H9 (cell line): ENCODE measurements around the gene SRRT. TPM values are rescaled to one million over a fixed set of nuclear protein-coding genes. Genes with fewer than 3 reads are reported as not detected.

Source experiments
- DNase-seq: peaks from one replicate; pipeline ENCODE4 v3.0.0-alpha.2; 2017
- H2AFZ ChIP-seq: one replicate; pipeline ENCODE4 v1.6.1; 2013; ENCODE audit warnings: mild to moderate bottlenecking, low read length, control low read depth, moderate library complexity
- H2AK5ac ChIP-seq: 2 replicates; pipeline ENCODE4 v1.6.1; 2013; ENCODE audit warnings: low read length, control low read depth, mixed read lengths; ENCODE audit not compliant: insufficient read length
- H2BK120ac ChIP-seq: one replicate; pipeline ENCODE4 v1.6.1; 2013; ENCODE audit warnings: low read depth, mild to moderate bottlenecking, low read length, control low read depth, inconsistent platforms; ENCODE audit not compliant: poor library complexity, severe bottlenecking
- H2BK12ac ChIP-seq: 2 replicates; pipeline ENCODE4 v1.6.1; 2013; ENCODE audit warnings: low read length, control low read depth, mixed read lengths, low read depth; ENCODE audit not compliant: insufficient read length
- H2BK15ac ChIP-seq: 2 replicates; pipeline ENCODE4 v1.6.1; 2013; ENCODE audit warnings: low read depth, low read length, control low read depth
- H2BK20ac ChIP-seq: one replicate; pipeline ENCODE4 v1.6.1; 2013; ENCODE audit warnings: low read depth, mild to moderate bottlenecking, low read length, control low read depth, inconsistent platforms; ENCODE audit not compliant: poor library complexity, severe bottlenecking
- H2BK5ac ChIP-seq: 2 replicates; pipeline ENCODE4 v1.6.1; 2013; ENCODE audit warnings: low read length, control low read depth, mixed read lengths; ENCODE audit not compliant: insufficient read length
- H3K14ac ChIP-seq: 2 replicates; pipeline ENCODE4 v1.6.1; 2013; ENCODE audit warnings: low read length, control low read depth; ENCODE audit not compliant: insufficient read depth
- H3K18ac ChIP-seq: 2 replicates; pipeline ENCODE4 v1.6.1; 2013; ENCODE audit warnings: low read depth, mild to moderate bottlenecking, mixed read lengths, low read length, control low read depth; ENCODE audit not compliant: insufficient read length
- H3K23ac ChIP-seq: 2 replicates; pipeline ENCODE4 v1.6.1; 2013; ENCODE audit warnings: low read length, control low read depth, mixed read lengths, low read depth; ENCODE audit not compliant: insufficient read length
- H3K23me2 ChIP-seq: 2 replicates; pipeline ENCODE4 v1.6.1; 2013; ENCODE audit warnings: low read depth, mild to moderate bottlenecking, mixed read lengths, low read length, control low read depth; ENCODE audit not compliant: insufficient read length, poor library complexity, severe bottlenecking
- H3K27ac ChIP-seq: 2 replicates; pipeline ENCODE4 v1.5.1; 2013; ENCODE audit warnings: low read length, control low read depth, mixed read lengths, low read depth; ENCODE audit not compliant: insufficient read length
- H3K27me3 ChIP-seq: 2 replicates; pipeline ENCODE4 v1.6.1; 2013; ENCODE audit warnings: low read length, control low read depth, inconsistent platforms; ENCODE audit not compliant: insufficient read depth
- H3K4ac ChIP-seq: 2 replicates; pipeline ENCODE4 v1.6.1; 2013; ENCODE audit warnings: low read depth, mild to moderate bottlenecking, control low read depth, inconsistent platforms, low read length, moderate library complexity
- H3K4me1 ChIP-seq: 2 replicates; pipeline ENCODE4 v1.6.1; 2013; ENCODE audit warnings: low read length, control low read depth, inconsistent platforms; ENCODE audit not compliant: insufficient read depth
- H3K4me2 ChIP-seq: 2 replicates; pipeline ENCODE4 v1.6.1; 2013; ENCODE audit warnings: low read length, control low read depth, mixed read lengths; ENCODE audit not compliant: insufficient read length, insufficient read depth
- H3K56ac ChIP-seq: 2 replicates; pipeline ENCODE4 v1.6.1; 2013; ENCODE audit warnings: low read depth, mild to moderate bottlenecking, mixed read lengths, low read length, control low read depth; ENCODE audit not compliant: insufficient read length
- H3K79me1 ChIP-seq: 2 replicates; pipeline ENCODE4 v1.6.1; 2013; ENCODE audit warnings: low read depth, mild to moderate bottlenecking, moderate library complexity, low read length, control low read depth, inconsistent platforms; ENCODE audit not compliant: insufficient read depth, poor library complexity, severe bottlenecking
- H3K79me2 ChIP-seq: 2 replicates; pipeline ENCODE4 v1.6.1; 2013; ENCODE audit warnings: low read length, control low read depth, inconsistent platforms; ENCODE audit not compliant: insufficient read depth
- H3K9ac ChIP-seq: 2 replicates; pipeline ENCODE4 v1.6.1; 2013; ENCODE audit warnings: low read length, control low read depth, mixed read lengths; ENCODE audit not compliant: insufficient read length; ENCODE audit errors: extremely low read depth
- H3K9me3 ChIP-seq: one replicate; pipeline ENCODE4 v1.6.1; 2013; ENCODE audit warnings: low read depth, low read length, inconsistent platforms; ENCODE audit not compliant: control insufficient read depth
- H3T11ph ChIP-seq: one replicate; pipeline ENCODE4 v1.6.1; 2013; ENCODE audit warnings: mild to moderate bottlenecking, low read length, control low read depth, inconsistent platforms
- H4K20me1 ChIP-seq: one replicate; pipeline ENCODE4 v1.6.1; 2013; ENCODE audit not compliant: control insufficient read depth, insufficient read length, insufficient read depth
- H4K5ac ChIP-seq: 2 replicates; pipeline ENCODE4 v1.6.1; 2013; ENCODE audit warnings: low read depth, mild to moderate bottlenecking, mixed read lengths, low read length, control low read depth; ENCODE audit not compliant: insufficient read length
- H4K8ac ChIP-seq: replicated peaks from 2 replicates; pipeline ENCODE4 v1.6.1; 2013; ENCODE audit warnings: low read length, control low read depth, mixed read lengths, low read depth; ENCODE audit not compliant: insufficient read length
- H4K91ac ChIP-seq: 2 replicates; pipeline ENCODE4 v1.6.1; 2013; ENCODE audit warnings: low read depth, mild to moderate bottlenecking, moderate library complexity, mixed read lengths, low read length, control low read depth; ENCODE audit not compliant: insufficient read length
- H3K27ac Mint-ChIP-seq, 3 experiments: 2 replicates in 2 of 3; 3 replicates in 1 of 3; pipeline ENCODE4 v1.8.0; 2020 to 2021; ENCODE audit warnings: mixed read lengths in 3 of 3, mild to moderate bottlenecking in 1 of 3, moderate library complexity in 1 of 3
- H3K27me3 Mint-ChIP-seq: 2 replicates; pipeline ENCODE4 v1.8.0; 2021; ENCODE audit warnings: low read depth, mild to moderate bottlenecking, moderate library complexity, mixed read lengths
- H3K36me3 Mint-ChIP-seq, 3 experiments: 2 replicates in 2 of 3; 3 replicates in 1 of 3; pipeline ENCODE4 v1.8.0; 2020 to 2021; ENCODE audit warnings: low read depth in 3 of 3, mixed read lengths in 3 of 3; ENCODE audit not compliant: insufficient read depth in 1 of 3
- H3K4me1 Mint-ChIP-seq, 2 experiments: 2 replicates each; pipeline ENCODE4 v1.8.0; 2020; ENCODE audit warnings: mixed read lengths in 2 of 2
- H3K4me3 Mint-ChIP-seq, 2 experiments: 2 replicates in 1 of 2; 3 replicates in 1 of 2; pipeline ENCODE4 v1.8.0; 2020 to 2021; ENCODE audit warnings: mild to moderate bottlenecking in 2 of 2, mixed read lengths in 2 of 2, moderate library complexity in 1 of 2
- H3K9me3 Mint-ChIP-seq, 2 experiments: 2 replicates in 1 of 2; 3 replicates in 1 of 2; pipeline ENCODE4 v1.8.0; 2020; ENCODE audit warnings: mild to moderate bottlenecking in 2 of 2, mixed read lengths in 2 of 2, moderate library complexity in 1 of 2
- WGBS: extraction: QIAGEN DNeasy Blood & Tissue Kit; methylation state at CpG from one replicate; pipeline ENCODE4 v1.1.7; 2013; ENCODE audit warnings: missing lambda C conversion rate, low lambda C conversion rate, mixed read lengths; ENCODE audit not compliant: insufficient read length; ENCODE audit errors: extremely low coverage; 5-methylcytosine and 5-hydroxymethylcytosine counted together
- total RNA-seq: library from RNA; stranded (reverse); gene quantifications from 2 replicates; pipeline ENCODE4 v1.2.1, GENCODE V29; 2021
- TF ChIP-seq, protein P1 (sequence below): fragments of 200-600 bp; sonication (generic); conservative IDR thresholded peaks from 3 replicates; pipeline ENCODE4 v1.8.0; 2021; ENCODE audit warnings: antibody characterized with exemption, mild to moderate bottlenecking

Gene SRRT
- total RNA-seq, 1 experiment from 2014 or later, result 373 TPM

DNA sequence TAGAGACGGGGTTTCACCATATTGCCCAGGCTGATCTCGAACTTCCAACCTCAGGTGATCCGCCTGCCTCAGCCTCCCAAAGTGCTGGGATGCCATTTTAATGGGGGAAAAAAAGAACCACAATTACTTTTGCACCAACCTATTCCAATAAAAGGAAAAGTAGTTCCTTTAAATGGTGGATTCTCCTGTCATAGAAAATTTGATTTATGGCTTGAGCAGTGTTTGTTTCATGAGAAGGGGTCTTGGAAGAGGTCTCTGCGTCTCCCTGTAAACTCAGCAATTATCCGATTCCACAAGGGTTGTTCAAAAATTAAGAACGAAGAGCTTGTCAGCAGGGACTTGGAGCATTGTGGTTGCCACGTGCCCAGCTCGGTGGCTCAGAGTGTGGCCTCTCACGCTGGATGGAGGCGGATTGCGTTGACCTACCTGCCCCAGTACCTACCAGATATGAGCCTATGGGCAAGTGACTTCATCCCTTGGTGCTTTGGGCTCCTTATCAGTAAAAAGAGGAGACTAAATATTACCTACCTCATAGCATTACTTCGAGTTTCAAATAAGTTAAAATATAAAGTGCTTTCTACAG, 10.5 kb upstream of the SRRT start:
- DNase-seq, result no peak
- no peak overlapping the region for H3K14ac ChIP-seq
- no peak overlapping the region for H2BK5ac ChIP-seq
- H3K56ac ChIP-seq, result no peak overlapping the region
- H3K18ac ChIP-seq, result no peak overlapping the region
- no peak overlapping the region for H3K4me3 Mint-ChIP-seq
- H3T11ph ChIP-seq, result no peak overlapping the region
- H3K79me1 ChIP-seq, result peaks cover 3% of the 10 kb centered on the region
- H3K4me2 ChIP-seq, result no peak overlapping the region
- H3K27me3 ChIP-seq, result no peaks in the 10 kb centered on the region
- no peaks in the 10 kb centered on the region; a peak in 1 of 5 replicates for H3K9me3 Mint-ChIP-seq
- H2BK15ac ChIP-seq, result no peak overlapping the region
- H3K9me3 ChIP-seq, result no peaks in the 10 kb centered on the region
- H3K4me1 ChIP-seq, result no peaks in the 10 kb centered on the region; the same call in 1 of the 2 replicates
- peaks cover 12 to 15% of the 10 kb centered on the region in 2 experiments for H3K4me1 Mint-ChIP-seq
- H4K91ac ChIP-seq, result no peak overlapping the region
- no peak overlapping the region for H2BK12ac ChIP-seq
- peaks cover 26 to 56% (median 36%) of the 10 kb centered on the region in 3 experiments; a peak in 6 of 7 replicates for H3K36me3 Mint-ChIP-seq
- no peaks in the 10 kb centered on the region for H4K20me1 ChIP-seq
- no peak overlapping the region for H3K4ac ChIP-seq
- WGBS, result no CpG with 5 or more reads among the region's 12 CpGs
- H2BK20ac ChIP-seq, result no peak overlapping the region
- no peak overlapping the region for H4K8ac ChIP-seq
- peaks cover 10% of the 10 kb centered on the region for H3K23me2 ChIP-seq
- no peaks in the 10 kb centered on the region for H3K27me3 Mint-ChIP-seq
- TF ChIP-seq, protein P1, sequence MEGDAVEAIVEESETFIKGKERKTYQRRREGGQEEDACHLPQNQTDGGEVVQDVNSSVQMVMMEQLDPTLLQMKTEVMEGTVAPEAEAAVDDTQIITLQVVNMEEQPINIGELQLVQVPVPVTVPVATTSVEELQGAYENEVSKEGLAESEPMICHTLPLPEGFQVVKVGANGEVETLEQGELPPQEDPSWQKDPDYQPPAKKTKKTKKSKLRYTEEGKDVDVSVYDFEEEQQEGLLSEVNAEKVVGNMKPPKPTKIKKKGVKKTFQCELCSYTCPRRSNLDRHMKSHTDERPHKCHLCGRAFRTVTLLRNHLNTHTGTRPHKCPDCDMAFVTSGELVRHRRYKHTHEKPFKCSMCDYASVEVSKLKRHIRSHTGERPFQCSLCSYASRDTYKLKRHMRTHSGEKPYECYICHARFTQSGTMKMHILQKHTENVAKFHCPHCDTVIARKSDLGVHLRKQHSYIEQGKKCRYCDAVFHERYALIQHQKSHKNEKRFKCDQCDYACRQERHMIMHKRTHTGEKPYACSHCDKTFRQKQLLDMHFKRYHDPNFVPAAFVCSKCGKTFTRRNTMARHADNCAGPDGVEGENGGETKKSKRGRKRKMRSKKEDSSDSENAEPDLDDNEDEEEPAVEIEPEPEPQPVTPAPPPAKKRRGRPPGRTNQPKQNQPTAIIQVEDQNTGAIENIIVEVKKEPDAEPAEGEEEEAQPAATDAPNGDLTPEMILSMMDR, result no peak
- H3K27ac Mint-ChIP-seq, result peak overlapping the region in 1 of 3 experiments; percentile 62; a peak in 3 of 7 replicates
- no peak overlapping the region for H3K23ac ChIP-seq
- no peak overlapping the region for H2AK5ac ChIP-seq
- H3K9ac ChIP-seq, result no peak overlapping the region
- no peak overlapping the region for H4K5ac ChIP-seq
- H3K79me2 ChIP-seq, result peaks cover 3% of the 10 kb centered on the region; the same call in 1 of the 2 replicates
- no peak overlapping the region for H2BK120ac ChIP-seq
- no peak overlapping the region for H2AFZ ChIP-seq
- H3K27ac ChIP-seq, result no peak overlapping the region
